Measurements from ENCODE around the gene SNX11. TPM values are rescaled to one million over a fixed set of nuclear protein-coding genes. Genes with fewer than 3 reads are reported as not detected.

SNX11 gene
- total and polyA plus RNA-seq, 2 of the 8 experiments (the other 6 are each of a cell fraction or from before 2014, with no cell fraction given) = 21.1 to 21.4 TPM

DNA sequence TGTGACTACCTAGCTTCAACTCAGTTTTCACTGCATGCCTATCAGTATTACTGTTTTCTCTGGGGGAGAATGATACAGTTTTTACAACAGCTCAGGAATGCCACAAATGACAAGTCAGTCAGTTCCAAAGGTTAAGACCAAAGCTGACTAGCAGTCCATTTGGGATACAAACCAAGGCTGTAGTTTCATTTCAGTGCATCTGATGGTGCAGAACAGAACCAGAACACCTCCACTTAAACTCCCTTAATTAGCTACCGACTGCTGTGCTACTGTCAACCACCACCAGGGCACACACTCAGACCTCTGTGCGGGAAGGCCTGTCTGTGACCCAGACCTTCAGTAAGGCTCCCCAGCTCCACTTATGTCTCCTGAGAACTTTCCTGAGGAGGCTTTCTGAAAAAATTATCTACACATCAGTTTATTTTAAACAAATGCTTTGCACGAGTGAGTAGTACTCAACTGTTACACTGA lies 39.0 kb upstream of the SNX11 start:
- WGBS, 2 experiments (ENCODE audit: extremely low coverage in 1 of 2, insufficient coverage in 1 of 2, insufficient read length in 1 of 2, insufficient replicate concordance in 2 of 2, low coverage in 1 of 2, low lambda C conversion rate in 2 of 2, missing lambda C conversion rate in 1 of 2) = 80% methylated on average over 3 of the region's 3 CpGs; no CpG with 5 or more reads in 1 of the 2 experiments
- TF ChIP-seq TCF12 (IDR thresholded peaks at IDR 0.05; ENCODE audit: low read depth, low read length) (no peak), RAD21 (IDR thresholded peaks at IDR 0.05 in 1 of 2, conservative IDR thresholded peaks at IDR 0.05 in 1 of 2; ENCODE audit: low read depth in 2 of 2, low read length in 2 of 2) (peak; percentile 39 to 51), SP2 (IDR thresholded peaks at IDR 0.05; ENCODE audit: low read length) (no peak), CREB1 (IDR thresholded peaks at IDR 0.05) (no peak), POU5F1 (IDR thresholded peaks at IDR 0.05; ENCODE audit: low read depth, low read length) (no peak), CHD2 (IDR thresholded peaks at IDR 0.05; ENCODE audit: low read length) (no peak), KDM1A (IDR thresholded peaks at IDR 0.05; ENCODE audit: borderline replicate concordance, low read length) (no peak), POLR2AphosphoS5 (IDR thresholded peaks at IDR 0.05; ENCODE audit: low read depth, low read length) (0 out of 2 replicates have a peak, but pooled peaks have one; percentile 26), TAF7 (optimal IDR thresholded peaks at IDR 0.05; ENCODE audit: borderline replicate concordance, low read depth, low read length) (no peak)
- TF ChIP-seq, protein P1, sequence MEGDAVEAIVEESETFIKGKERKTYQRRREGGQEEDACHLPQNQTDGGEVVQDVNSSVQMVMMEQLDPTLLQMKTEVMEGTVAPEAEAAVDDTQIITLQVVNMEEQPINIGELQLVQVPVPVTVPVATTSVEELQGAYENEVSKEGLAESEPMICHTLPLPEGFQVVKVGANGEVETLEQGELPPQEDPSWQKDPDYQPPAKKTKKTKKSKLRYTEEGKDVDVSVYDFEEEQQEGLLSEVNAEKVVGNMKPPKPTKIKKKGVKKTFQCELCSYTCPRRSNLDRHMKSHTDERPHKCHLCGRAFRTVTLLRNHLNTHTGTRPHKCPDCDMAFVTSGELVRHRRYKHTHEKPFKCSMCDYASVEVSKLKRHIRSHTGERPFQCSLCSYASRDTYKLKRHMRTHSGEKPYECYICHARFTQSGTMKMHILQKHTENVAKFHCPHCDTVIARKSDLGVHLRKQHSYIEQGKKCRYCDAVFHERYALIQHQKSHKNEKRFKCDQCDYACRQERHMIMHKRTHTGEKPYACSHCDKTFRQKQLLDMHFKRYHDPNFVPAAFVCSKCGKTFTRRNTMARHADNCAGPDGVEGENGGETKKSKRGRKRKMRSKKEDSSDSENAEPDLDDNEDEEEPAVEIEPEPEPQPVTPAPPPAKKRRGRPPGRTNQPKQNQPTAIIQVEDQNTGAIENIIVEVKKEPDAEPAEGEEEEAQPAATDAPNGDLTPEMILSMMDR (IDR thresholded peaks at IDR 0.05; ENCODE audit: control extremely low read depth in 1 of 3, insufficient read depth in 1 of 3, low read depth in 1 of 3, low read length in 3 of 3) = peak; percentile 60 to 74 (median 69)
- TF ChIP-seq, protein P2, sequence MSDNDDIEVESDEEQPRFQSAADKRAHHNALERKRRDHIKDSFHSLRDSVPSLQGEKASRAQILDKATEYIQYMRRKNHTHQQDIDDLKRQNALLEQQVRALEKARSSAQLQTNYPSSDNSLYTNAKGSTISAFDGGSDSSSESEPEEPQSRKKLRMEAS (IDR thresholded peaks at IDR 0.05) = no peak
- no peak overlapping the region for H3K4me2 ChIP-seq (ENCODE audit: insufficient read depth in 1 of 2, low read depth in 2 of 2, low read length in 2 of 2)

More for the DNA sequence above, 39.0 kb upstream of the SNX11 start:
- no peak overlapping the region for H2BK120ac ChIP-seq (replicated peaks; ENCODE audit: low read depth, low read length)
- no peak overlapping the region for H4K5ac ChIP-seq (ENCODE audit: insufficient read length, low read depth, low read length)
- no peaks in the 10 kb centered on the region for H3K23me2 ChIP-seq (ENCODE audit: low read depth, low read length)
- no peak overlapping the region for H3K23ac ChIP-seq (ENCODE audit: insufficient read length)
- no peak overlapping the region for H2AK5ac ChIP-seq (ENCODE audit: low read depth, low read length)
- H4K8ac ChIP-seq (ENCODE audit: extremely low read depth, insufficient read depth, low read length) = no peak overlapping the region
- no peak overlapping the region for H3K27ac ChIP-seq (ENCODE audit: low read depth, low read length)
- ChIA-PET POLR2A (ENCODE audit: partially characterized antibody) (interaction anchor here (0.7 to 41.8 kb wide), 11 partner anchors 8 to 127 kb away, joined by 3 to 1227 read pairs (median 5); partner anchors contain the start of genes CDK5RAP3, COPZ2, NFE2L1 and PNPO), CTCF (ENCODE audit: partially characterized antibody) (interaction anchor here (0.5 to 5.9 kb wide), 33 partner anchors 11 to 226 kb away, joined by 3 to 78 read pairs (median 5); partner anchors contain the start of genes COPZ2 and NFE2L1)
- H2BK15ac ChIP-seq (ENCODE audit: low read length) = no peak overlapping the region
- peaks cover 5 to 54% (median 26%) of the 10 kb centered on the region in 4 experiments for H3K36me3 ChIP-seq (ENCODE audit: control insufficient read depth in 2 of 4, insufficient read depth in 4 of 4, low read length in 3 of 4)
- H3K27me3 ChIP-seq (replicated peaks in 1 of 4; ENCODE audit: control insufficient read depth in 3 of 4, extremely low read depth in 1 of 4, insufficient read depth in 3 of 4, low read length in 3 of 4) = no peaks in the 10 kb centered on the region
- no peak overlapping the region for H2AFZ ChIP-seq (ENCODE audit: low read length)
- H3K4me3 ChIP-seq (ENCODE audit: extremely low read depth in 1 of 4, insufficient read depth in 2 of 4, low read depth in 3 of 4, low read length in 4 of 4) = no peak overlapping the region
- H2BK20ac ChIP-seq (ENCODE audit: low read length) = no peak overlapping the region
- no peak overlapping the region for H3K18ac ChIP-seq (ENCODE audit: extremely low read depth, low read length)
- H4K91ac ChIP-seq (replicated peaks; ENCODE audit: insufficient read length, low read length) = no peak overlapping the region
- H3K14ac ChIP-seq (ENCODE audit: insufficient read length) = no peak overlapping the region
- H3K79me1 ChIP-seq (ENCODE audit: low read depth, low read length) = no peaks in the 10 kb centered on the region; the same call in 1 of the 2 replicates
- H2BK5ac ChIP-seq (ENCODE audit: low read depth, low read length) = no peak overlapping the region
- H2BK12ac ChIP-seq (ENCODE audit: low read depth, low read length) = no peak overlapping the region
- H3K4ac ChIP-seq (replicated peaks; ENCODE audit: insufficient read length, low read depth, low read length) = no peak overlapping the region
- peaks cover 9 to 20% of the 10 kb centered on the region in 2 experiments for H4K20me1 ChIP-seq (replicated peaks in 1 of 2; ENCODE audit: control insufficient read depth in 1 of 2, insufficient read depth in 2 of 2, low read length in 2 of 2)
- DNase-seq (ENCODE audit: low read depth in 1 of 2, low spot score in 2 of 2) (peak in 1 of 2 experiments; percentile 62), FAIRE-seq (no peak)
- H3K9me3 ChIP-seq (ENCODE audit: insufficient read depth in 2 of 2, low read depth in 1 of 2, low read length in 1 of 2) = no peaks in the 10 kb centered on the region
- H3K79me2 ChIP-seq (ENCODE audit: control insufficient read depth in 1 of 2, insufficient read depth in 2 of 2, low read length in 2 of 2) = no peaks in the 10 kb centered on the region; a peak in 1 of 4 replicates
- H3K56ac ChIP-seq (replicated peaks; ENCODE audit: insufficient read length, low read depth, low read length) = no peak overlapping the region
- no peak overlapping the region for H3K9ac ChIP-seq (replicated peaks in 1 of 4; ENCODE audit: extremely low read depth in 1 of 4, low read depth in 3 of 4, low read length in 3 of 4)
- H3K4me1 ChIP-seq (replicated peaks in 1 of 4; ENCODE audit: control insufficient read depth in 3 of 4, insufficient read depth in 4 of 4, low read length in 3 of 4) = peaks cover 0 to 2% (median 0%) of the 10 kb centered on the region in 4 experiments; a peak in 1 of 7 replicates
